ENCODE results near the gene USP46.

USP46 gene

DNA sequence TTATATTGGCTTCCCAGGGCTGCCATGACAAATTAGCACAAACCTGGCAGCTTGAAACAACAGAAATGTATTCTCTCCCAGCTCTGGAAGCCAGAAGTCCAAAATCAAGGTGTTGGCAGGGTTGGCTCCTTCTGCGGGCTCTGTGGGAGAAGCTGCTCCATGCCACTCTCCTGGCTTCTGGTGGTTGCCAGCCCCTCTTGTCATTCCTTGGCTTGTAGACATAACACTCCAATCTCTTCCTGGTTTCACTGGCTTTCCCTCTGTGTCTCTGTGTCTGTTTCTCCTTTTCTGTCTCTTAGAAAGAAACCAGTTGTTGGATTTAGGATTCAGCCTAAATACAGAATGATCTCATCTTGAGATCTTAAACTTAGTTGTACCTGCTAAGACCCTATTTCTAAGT is 85.5 kb downstream of the USP46 start:
- no peak for DNase-seq (ENCODE audit: low spot score)

DNA sequence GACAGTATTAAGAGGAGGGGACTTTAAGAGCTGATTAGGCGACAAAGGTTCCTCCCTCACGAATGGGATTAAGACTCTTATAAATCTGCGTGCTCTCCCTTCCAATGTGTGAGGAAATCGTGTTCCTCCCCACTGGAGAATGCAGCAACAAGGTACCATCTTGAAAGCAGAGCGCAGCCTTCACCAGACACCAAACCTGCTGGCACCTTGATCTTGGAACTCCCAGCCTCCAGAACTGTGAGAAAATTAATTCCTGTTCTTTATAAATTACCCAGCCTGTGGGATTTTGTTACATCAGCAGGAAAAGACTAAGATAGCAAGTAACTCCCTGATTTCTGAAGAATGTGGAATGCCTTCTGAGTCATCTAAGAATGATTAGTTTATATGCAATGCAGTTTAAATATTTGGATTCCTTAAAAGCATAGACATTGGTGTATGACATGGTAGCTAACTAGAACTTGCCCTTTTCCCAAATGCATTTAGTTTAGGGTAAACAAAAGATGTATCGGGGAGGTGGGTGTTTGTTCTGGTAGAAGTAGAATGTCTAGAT is 86.1 kb downstream of the USP46 start:
- no peak for DNase-seq (ENCODE audit: low spot score)

DNA sequence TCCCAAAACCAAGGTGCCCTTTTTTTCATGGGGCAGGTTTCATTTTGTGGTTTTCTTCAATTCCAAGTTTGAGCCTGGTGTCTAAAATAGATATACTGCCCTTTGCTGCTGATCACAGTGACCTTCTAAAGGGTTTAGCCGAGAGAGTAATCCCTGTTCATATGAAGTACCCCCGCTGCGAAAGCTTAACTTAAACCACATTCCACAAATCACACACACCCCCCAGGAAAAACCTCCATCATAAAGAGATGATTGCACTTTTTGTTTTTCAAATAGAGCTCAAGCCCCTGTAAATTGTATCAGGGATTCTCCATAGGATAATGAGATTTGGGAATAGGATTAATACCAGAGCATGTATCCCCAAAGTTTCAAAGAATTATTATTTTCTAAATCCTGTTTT is 90.8 kb downstream of the USP46 start:
- DNase-seq (ENCODE audit: low spot score), result no peak

DNA sequence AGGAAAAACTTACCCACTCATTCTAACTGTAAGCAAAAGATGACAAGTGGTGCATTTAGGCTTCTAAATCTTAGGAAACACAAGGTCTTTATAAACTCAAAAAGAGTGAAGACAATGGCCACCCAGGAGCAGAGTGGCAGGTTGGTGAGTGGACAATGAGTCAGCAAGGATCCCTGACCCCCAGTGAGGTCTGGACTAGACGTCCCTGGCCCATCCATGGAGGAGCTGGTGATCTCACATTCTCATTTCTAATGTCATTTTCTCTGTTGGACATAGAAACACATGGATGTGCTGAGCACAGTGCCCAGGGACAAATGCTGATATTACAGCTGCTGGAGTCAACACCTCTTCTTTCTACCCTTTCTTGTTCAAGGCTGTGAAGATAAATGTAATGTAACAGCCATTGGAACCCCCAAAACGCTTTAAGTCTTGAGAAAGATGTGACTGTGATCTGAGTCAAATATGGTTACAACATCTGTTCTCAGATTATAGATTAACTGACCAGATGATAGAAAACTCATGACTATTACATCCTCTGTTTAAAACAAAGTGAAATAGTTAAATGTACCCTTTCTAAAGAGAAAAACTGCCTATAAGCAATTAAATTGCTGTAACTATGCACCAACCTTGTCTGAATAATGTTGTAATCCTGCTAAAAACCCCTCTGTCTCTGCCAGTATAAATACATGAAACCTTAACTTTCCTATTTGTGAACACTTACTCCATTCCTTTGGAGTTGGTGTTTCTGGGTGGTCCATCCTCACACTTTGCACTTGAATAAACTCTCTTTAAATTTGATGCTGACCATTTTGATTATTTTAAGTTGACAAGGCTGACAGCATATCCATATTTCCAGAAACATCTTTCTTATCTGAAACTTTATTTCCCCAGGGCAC is 92.7 kb downstream of the USP46 start:
- no peak for DNase-seq (ENCODE audit: low spot score)

DNA sequence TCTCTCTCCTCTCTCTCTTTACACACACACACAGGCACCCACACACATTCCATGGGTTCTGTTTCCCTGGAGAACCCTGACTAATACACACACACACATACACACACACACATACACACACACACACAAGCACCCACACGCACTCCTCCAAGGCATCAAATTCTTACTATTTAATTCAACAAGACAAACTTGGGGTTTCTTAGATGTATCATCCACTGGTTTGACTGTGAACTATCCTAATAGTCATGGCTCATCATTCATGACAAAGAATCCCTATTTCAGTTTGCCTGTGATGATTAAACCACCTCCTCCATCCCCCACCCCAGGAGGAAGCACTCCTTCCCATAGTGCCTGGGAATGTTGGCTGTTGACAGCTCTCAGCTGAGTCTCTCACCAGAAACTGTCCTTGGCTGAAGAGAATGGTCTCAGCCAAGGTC is 98.2 kb downstream of the USP46 start:
- no peak for DNase-seq (ENCODE audit: low spot score)

DNA sequence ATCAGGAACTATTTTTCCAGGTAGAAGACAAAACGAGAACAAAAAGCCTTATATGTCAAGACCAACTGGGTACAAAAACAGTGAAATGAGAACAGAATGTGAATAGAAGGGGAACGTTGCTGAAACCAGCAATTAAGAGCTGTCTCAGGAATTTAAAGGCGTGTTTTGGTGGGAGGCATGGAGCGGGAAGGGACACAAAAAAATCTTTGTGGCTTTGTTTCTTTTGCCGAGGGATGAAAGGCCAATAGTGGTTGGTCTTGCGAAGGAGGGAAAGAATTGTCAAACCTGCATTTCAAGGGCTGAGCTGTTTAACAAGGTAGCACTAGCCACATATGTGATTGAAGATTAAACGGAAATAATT is 103.8 kb downstream of the USP46 start:
- DNase-seq (ENCODE audit: low spot score), result no peak

DNA sequence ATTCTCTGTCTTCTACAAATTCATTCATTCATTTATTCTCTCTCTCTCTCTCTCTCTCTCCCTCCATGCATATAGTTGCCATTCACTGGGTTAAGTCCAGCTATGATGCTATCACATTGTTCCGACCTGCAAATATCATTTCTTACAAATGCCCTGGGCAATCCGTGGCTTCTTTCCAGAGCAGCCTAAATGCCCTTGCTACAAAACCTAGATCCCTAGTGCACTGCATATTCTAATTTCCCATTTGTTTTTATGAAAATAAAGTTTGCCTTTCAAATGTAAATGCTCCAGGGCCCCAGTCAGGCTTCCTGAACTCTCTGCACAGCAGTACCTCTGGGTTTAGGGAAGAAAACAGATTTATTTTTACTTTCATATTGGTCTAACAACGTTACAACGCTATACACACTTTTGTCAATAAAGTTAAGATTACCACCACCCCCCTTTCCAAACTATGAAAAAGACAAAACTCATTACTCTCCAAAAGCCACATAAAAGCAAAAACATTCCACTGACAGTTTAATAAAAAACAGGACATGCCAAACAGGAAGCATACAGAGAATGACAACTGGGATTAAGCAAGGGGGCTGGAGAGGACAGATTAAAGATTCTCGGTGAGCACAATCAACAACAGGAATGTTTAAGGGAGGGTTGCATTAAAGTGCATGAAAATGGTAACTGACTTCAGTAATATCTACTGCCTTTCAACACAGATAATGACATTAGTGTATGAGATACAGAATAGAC is 104.3 kb downstream of the USP46 start:
- DNase-seq (ENCODE audit: low spot score), result no peak

DNA sequence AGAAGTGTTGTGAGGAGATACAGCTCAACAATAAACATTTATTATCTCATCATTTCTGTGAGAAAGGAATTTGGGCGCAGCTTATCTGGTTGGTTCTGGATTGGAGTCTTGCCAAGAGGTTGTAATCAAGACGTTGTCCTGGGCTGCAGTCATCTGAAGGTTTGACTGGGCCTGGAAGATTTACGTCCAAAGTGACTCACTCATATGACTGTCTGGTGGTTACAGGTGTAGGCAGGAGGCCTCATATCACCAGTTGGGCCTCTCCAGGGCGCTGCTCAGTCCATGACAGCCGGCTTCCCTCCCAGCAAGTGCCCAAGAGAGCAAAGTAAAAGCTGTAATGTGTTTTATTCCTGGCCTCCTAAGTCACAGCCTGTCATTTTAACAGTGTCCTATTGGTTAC is 106.3 kb downstream of the USP46 start:
- DNase-seq (ENCODE audit: low spot score), result no peak

DNA sequence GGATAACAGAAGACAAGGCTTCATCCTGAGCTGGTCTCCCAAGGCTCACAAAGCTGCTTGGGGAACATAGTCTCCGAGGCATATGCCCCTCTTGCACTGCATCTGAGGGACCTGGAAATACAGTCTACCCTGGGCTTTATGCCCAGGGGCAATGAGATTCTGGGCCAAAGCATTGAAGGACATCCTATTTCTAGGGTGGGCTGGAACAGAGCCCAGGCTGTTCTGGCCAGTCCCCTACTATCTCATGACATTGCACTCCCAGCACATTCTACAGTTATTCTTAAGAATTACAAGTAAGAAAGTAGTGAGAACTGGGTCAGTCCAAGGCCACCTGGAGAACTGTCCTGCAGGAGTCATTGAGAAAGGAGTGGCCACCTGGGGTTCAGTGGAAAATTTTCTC is 107.6 kb downstream of the USP46 start:
- DNase-seq (ENCODE audit: low spot score), result no peak

DNA sequence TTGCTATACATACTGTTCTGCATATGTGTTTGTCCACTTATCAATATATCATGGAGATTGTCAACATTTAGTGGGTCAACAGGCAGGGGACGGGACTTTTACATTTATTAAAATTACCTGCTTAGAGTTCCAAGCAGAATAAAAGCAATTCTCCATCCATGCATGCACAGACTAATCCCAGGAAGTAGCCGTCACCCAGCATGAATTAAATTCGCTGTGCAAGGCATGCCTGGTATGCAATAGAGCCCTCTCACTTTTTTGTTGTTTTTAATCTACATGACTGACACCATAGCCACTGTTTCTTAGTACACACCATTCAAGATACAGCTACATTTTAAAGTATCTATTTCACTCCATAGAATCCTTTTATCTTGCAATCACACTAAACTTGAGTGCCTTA is 108.9 kb downstream of the USP46 start:
- DNase-seq (ENCODE audit: low spot score), result no peak

DNA sequence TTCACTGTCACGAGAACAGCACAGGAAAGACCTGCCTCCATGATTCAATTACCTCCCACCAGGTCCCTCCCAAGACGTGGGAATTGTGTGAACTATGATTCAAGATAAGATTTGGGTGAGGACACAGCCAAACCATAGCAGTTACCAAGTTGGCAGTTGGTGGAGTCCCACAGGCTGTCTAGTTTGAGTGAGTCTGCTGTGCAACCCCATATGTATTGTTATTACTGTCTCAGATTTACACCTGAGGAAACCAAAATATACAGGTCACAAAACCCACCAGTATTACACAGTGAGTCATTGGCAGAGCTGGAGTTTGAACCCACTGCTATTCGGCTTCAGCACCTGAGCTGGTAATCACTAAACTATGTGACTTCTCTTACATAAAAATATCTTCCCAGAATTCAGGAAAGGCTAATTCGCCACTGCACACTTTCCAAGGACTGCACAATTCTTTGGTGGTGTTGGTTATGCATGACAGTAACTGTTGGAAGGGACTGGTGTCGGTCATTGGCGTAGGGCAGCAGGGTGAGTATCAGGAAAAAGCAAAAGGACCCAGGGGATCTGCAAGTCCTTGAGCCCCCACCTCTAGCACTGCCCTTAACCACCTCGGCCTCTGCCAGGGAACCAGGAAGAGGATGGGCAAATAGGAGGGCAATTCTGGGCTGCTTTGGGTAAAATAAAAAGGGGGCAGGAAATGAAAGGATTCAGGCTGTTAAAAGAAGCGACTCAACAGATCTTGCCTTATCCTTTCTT is 110.1 kb downstream of the USP46 start:
- DNase-seq (ENCODE audit: low spot score), result no peak

DNA sequence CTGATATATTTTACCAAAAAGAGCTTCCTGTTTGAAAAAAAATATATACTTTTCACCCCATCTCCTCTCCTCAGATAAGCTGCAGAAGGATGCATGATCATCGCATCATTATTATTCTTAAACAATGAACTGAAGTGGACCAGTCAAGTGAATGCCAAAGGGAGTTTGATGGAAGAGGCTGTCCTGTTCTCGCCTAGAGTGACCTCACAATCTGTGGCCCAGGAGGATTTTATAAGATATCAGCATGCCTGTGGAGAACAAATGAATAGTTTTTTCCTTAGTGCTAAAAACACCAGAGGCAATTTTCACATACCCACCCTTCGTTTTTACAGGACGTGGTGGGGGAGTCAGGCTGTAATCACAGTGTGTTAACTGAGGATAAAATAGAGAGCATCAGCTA is 112.7 kb downstream of the USP46 start:
- no peak for DNase-seq (ENCODE audit: low spot score)

DNA sequence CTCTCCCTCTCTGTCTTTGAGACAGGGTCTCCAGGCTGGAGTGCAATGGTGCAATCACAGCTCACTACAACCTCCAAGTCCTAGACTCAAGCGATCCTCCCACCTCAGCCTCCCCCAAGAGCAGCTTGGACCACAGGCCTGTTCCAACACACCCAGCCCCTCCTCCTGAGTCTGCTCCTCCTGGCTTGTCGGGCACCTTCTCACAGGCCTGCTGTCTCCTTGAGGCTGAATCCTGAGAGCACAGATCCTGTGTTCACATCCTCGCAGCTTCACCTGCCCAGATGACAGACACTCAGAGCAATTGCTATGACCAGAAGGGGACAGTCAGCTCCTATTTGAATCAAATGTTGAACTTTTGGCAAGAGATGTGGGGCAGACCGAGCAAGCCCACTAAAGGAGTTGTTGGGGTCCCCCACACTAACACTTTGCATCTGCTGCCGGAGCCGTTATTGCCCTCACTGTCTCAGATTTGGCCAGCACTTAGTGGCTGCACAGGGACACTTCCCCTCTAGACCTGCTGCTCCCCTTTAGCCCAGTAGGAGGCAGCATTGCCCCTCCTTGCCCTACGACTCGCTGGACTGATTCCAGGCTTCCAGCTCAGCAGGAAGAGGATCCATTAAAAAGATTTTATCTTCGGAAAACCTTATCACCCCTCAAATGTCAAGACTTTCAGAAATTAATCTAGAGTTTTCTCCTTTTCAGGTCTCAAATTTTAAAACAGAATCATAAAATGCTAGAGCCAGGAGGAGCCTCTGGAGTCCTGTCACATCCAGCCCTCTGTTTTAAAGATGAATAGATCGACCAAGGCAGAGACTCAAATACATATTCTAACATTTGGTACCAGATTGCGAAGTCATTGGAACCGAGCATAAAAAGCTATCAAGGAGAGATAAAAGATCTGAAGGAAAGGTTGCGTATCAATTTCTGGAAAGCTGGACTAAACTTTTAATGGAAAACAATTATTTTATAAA is 113.7 kb downstream of the USP46 start:
- peak; percentile 65 for DNase-seq (ENCODE audit: low spot score)
